ENCODE results near the gene STK35.

STK35 gene

GRCh38 chr20:2140561-2140960, 38.9 kb downstream of the STK35 start:
- H3K27me3 ChIP-seq = no peaks in the 10 kb centered on the region
- TF ChIP-seq, protein P1, sequence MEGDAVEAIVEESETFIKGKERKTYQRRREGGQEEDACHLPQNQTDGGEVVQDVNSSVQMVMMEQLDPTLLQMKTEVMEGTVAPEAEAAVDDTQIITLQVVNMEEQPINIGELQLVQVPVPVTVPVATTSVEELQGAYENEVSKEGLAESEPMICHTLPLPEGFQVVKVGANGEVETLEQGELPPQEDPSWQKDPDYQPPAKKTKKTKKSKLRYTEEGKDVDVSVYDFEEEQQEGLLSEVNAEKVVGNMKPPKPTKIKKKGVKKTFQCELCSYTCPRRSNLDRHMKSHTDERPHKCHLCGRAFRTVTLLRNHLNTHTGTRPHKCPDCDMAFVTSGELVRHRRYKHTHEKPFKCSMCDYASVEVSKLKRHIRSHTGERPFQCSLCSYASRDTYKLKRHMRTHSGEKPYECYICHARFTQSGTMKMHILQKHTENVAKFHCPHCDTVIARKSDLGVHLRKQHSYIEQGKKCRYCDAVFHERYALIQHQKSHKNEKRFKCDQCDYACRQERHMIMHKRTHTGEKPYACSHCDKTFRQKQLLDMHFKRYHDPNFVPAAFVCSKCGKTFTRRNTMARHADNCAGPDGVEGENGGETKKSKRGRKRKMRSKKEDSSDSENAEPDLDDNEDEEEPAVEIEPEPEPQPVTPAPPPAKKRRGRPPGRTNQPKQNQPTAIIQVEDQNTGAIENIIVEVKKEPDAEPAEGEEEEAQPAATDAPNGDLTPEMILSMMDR (IDR thresholded peaks at IDR 0.05; ENCODE audit: low read depth, low read length) = no peak
- H3K4me3 ChIP-seq (ENCODE audit: low read depth, low read length) = no peak overlapping the region
- no peak for DNase-seq
- no peaks in the 10 kb centered on the region for H3K4me1 ChIP-seq
- H3K9me3 ChIP-seq = no peaks in the 10 kb centered on the region
- H3K36me3 ChIP-seq = no peaks in the 10 kb centered on the region

GRCh38 chr20:2141600-2142575, 40.3 kb downstream of the STK35 start:
- Histone ChIP-seq H3K4me1 (no peaks in the 10 kb centered on the region), H3K9me3 (no peaks in the 10 kb centered on the region), H3K27me3 (no peaks in the 10 kb centered on the region), H3K36me3 (no peaks in the 10 kb centered on the region), H3K4me3 (ENCODE audit: low read depth, low read length) (no peak overlapping the region)
- DNase-seq = no peak
- TF ChIP-seq, protein P1 (IDR thresholded peaks at IDR 0.05; ENCODE audit: low read depth, low read length) = no peak

DNA sequence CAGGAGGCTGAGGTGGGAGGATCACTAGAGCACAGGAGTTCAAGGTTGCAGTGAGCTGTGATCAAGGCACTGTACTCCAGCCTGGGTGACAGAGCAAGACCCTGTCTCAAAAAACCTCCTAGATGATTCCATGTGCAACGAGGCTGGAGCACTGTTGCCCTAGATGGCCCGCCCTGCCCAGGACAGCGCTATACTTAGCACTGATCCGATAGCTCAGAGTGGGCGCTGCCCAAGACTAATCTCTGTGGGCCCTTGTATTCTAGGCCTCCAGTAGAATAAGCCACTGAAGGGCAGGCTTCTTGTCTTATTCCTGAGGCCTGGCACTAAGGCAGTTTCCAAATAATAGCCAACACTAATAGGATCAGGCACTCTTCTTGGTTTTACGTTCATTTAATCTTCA, 41.0 kb downstream of the STK35 start:
- no peaks in the 10 kb centered on the region for H3K36me3 ChIP-seq
- H3K27me3 ChIP-seq = no peaks in the 10 kb centered on the region
- no peak overlapping the region for H3K4me3 ChIP-seq (ENCODE audit: low read depth, low read length)
- DNase-seq = no peak
- no peaks in the 10 kb centered on the region for H3K4me1 ChIP-seq
- TF ChIP-seq, protein P1 (IDR thresholded peaks at IDR 0.05; ENCODE audit: low read depth, low read length) = no peak
- H3K9me3 ChIP-seq = no peaks in the 10 kb centered on the region

GRCh38 chr20:2143594-2143993, 42.0 kb downstream of the STK35 start:
- no peaks in the 10 kb centered on the region for H3K36me3 ChIP-seq
- TF ChIP-seq, protein P1 (IDR thresholded peaks at IDR 0.05; ENCODE audit: low read depth, low read length) = no peak

GRCh38 chr20:2144850-2145249, 43.2 kb downstream of the STK35 start:
- Histone ChIP-seq H3K27me3 (no peaks in the 10 kb centered on the region), H3K9me3 (no peaks in the 10 kb centered on the region), H3K4me1 (no peaks in the 10 kb centered on the region), H3K4me3 (ENCODE audit: low read depth, low read length) (no peak overlapping the region), H3K36me3 (no peaks in the 10 kb centered on the region)
- TF ChIP-seq, protein P1 (IDR thresholded peaks at IDR 0.05; ENCODE audit: low read depth, low read length) = no peak
- DNase-seq = no peak

More at GRCh38 chr20:2143594-2143993, 42.0 kb downstream of the STK35 start:
- H3K4me1 ChIP-seq = no peaks in the 10 kb centered on the region
- DNase-seq = no peak
- no peaks in the 10 kb centered on the region for H3K27me3 ChIP-seq
- H3K9me3 ChIP-seq = no peaks in the 10 kb centered on the region
- H3K4me3 ChIP-seq (ENCODE audit: low read depth, low read length) = no peak overlapping the region

DNA sequence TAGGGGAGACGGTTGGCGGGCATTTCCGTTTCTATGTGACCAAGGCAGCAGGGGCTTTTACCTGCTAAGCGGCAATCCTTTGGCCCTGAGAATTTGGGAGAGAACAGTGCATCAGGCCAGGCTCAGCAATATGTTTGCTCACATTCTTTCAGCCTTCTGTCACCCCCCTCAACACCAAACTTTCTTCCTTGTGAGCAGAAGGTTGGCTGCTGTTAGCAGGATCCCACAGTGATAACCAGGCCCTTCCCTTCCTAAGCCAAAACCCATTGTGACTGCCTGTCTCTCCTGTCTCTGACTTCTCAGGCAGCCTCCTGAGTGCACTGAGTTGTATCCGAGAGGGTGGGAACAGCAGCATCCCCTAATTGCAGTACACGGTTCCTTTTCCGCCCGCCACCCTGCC, 43.7 kb downstream of the STK35 start:
- DNase-seq = no peak
- Histone ChIP-seq H3K9me3 (no peaks in the 10 kb centered on the region), H3K4me3 (ENCODE audit: low read depth, low read length) (no peak overlapping the region), H3K36me3 (no peaks in the 10 kb centered on the region), H3K4me1 (no peaks in the 10 kb centered on the region), H3K27me3 (no peaks in the 10 kb centered on the region)
- TF ChIP-seq, protein P1 (IDR thresholded peaks at IDR 0.05; ENCODE audit: low read depth, low read length) = no peak
